Skeletal muscle tissue (tissue), 4 donors: Measurements from ENCODE around the gene TENM3. TPM values are rescaled to one million over a fixed set of nuclear protein-coding genes. Genes with fewer than 3 reads are reported as not detected.

ENCODE experiments used
- H3K27ac ChIP-seq: one replicate; pipeline ENCODE4 v1.7.0; 2013; ENCODE audit warnings: mild to moderate bottlenecking, low read depth, low read length, inconsistent platforms
- H3K27me3 ChIP-seq, 3 donors: one replicate each; pipeline ENCODE4 v1.7.0; 2013; ENCODE audit warnings: low read length in 3 of 3; ENCODE audit not compliant: control insufficient read depth in 3 of 3, insufficient read depth in 3 of 3
- H3K36me3 ChIP-seq, 3 donors: one replicate each; pipeline ENCODE4 v1.7.0; 2013; ENCODE audit warnings: low read length in 3 of 3; ENCODE audit not compliant: control insufficient read depth in 3 of 3, insufficient read depth in 3 of 3
- H3K4me1 ChIP-seq, 3 donors: one replicate each; pipeline ENCODE4 v1.7.0; 2013; ENCODE audit warnings: low read length in 3 of 3, mild to moderate bottlenecking in 3 of 3; ENCODE audit not compliant: control insufficient read depth in 3 of 3, insufficient read depth in 3 of 3
- H3K4me3 ChIP-seq, 3 donors: one replicate each; pipeline ENCODE4 v1.7.0; 2013; ENCODE audit warnings: low read length in 3 of 3
- H3K9ac ChIP-seq, 3 donors: one replicate each; pipeline ENCODE4 v1.7.0; 2013; ENCODE audit warnings: low read length in 3 of 3, mild to moderate bottlenecking in 3 of 3, moderate library complexity in 2 of 3, low read depth in 1 of 3
- H3K9me3 ChIP-seq, 3 donors: one replicate each; pipeline ENCODE4 v1.7.0; 2013; ENCODE audit warnings: low read length in 3 of 3; ENCODE audit not compliant: control insufficient read depth in 3 of 3
- total RNA-seq: library from RNA; depleted of rRNA; stranded (reverse); fragments of >200 nt; gene quantifications from one replicate; pipeline ENCODE4 v1.2.3, GENCODE V29; 2014
- donor health status: Osteomylitis.

TENM3 gene
- total RNA-seq, 1 donor from 2014 or later: 29.7 TPM

- Histone ChIP-seq H3K27me3 (no peaks in the 10 kb centered on the region), H3K4me3 (no peak overlapping the region), H3K27ac (peak overlapping the region; percentile 18), H3K4me1 (peaks cover 0 to 8% (median 0%) of the 10 kb centered on the region in 3 donors), H3K9ac (no peak overlapping the region), H3K9me3 (no peaks in the 10 kb centered on the region), H3K36me3 (no peaks in the 10 kb centered on the region)
Measured at GRCh38 chr4:182208526-182209050, 34.6 kb upstream of the TENM3 start.

- no peaks in the 10 kb centered on the region for H3K27me3 ChIP-seq
- H3K4me3 ChIP-seq: peak overlapping the region in 1 of 3 donors; percentile 22
- no peaks in the 10 kb centered on the region for H3K9me3 ChIP-seq
- H3K9ac ChIP-seq: peak overlapping the region in 2 of 3 donors; percentile 19 to 33
- no peak overlapping the region for H3K27ac ChIP-seq
- no peaks in the 10 kb centered on the region for H3K36me3 ChIP-seq
- H3K4me1 ChIP-seq: peaks cover 0 to 5% (median 0%) of the 10 kb centered on the region in 3 donors
Measured at GRCh38 chr4:182212211-182212761, 30.9 kb upstream of the TENM3 start.

GRCh38 chr4:182213004-182213403, 30.2 kb upstream of the TENM3 start:
- Histone ChIP-seq H3K4me3 (no peak overlapping the region), H3K36me3 (no peaks in the 10 kb centered on the region), H3K4me1 (peaks cover 0 to 4% (median 0%) of the 10 kb centered on the region in 3 donors), H3K9me3 (no peaks in the 10 kb centered on the region), H3K27ac (no peak overlapping the region), H3K9ac (peak overlapping the region in 1 of 3 donors; percentile 19), H3K27me3 (no peaks in the 10 kb centered on the region)

GRCh38 chr4:182215148-182215547, 28.1 kb upstream of the TENM3 start:
- H3K27me3 ChIP-seq: no peaks in the 10 kb centered on the region
- no peak overlapping the region for H3K27ac ChIP-seq
- H3K9me3 ChIP-seq: no peaks in the 10 kb centered on the region
- H3K36me3 ChIP-seq: no peaks in the 10 kb centered on the region
- H3K4me1 ChIP-seq: peaks cover 0 to 2% (median 0%) of the 10 kb centered on the region in 3 donors
- no peak overlapping the region for H3K9ac ChIP-seq
- no peak overlapping the region for H3K4me3 ChIP-seq

GRCh38 chr4:182216005-182216404, 27.2 kb upstream of the TENM3 start:
- no peak overlapping the region for H3K9ac ChIP-seq
- H3K9me3 ChIP-seq: no peaks in the 10 kb centered on the region
- no peaks in the 10 kb centered on the region for H3K27me3 ChIP-seq
- H3K4me1 ChIP-seq: peaks cover 0 to 2% (median 0%) of the 10 kb centered on the region in 3 donors
- no peak overlapping the region for H3K4me3 ChIP-seq
- no peak overlapping the region for H3K27ac ChIP-seq
- no peaks in the 10 kb centered on the region for H3K36me3 ChIP-seq

- Histone ChIP-seq H3K4me1 (no peaks in the 10 kb centered on the region), H3K9me3 (no peaks in the 10 kb centered on the region), H3K27ac (no peak overlapping the region), H3K36me3 (no peaks in the 10 kb centered on the region), H3K4me3 (no peak overlapping the region), H3K27me3 (no peaks in the 10 kb centered on the region), H3K9ac (no peak overlapping the region)
Measured at GRCh38 chr4:182219411-182220056, 23.7 kb upstream of the TENM3 start.

GRCh38 chr4:182221987-182222386, 21.2 kb upstream of the TENM3 start:
- H3K36me3 ChIP-seq: no peaks in the 10 kb centered on the region
- H3K9me3 ChIP-seq: no peaks in the 10 kb centered on the region
- no peak overlapping the region for H3K27ac ChIP-seq
- H3K4me3 ChIP-seq: no peak overlapping the region
- H3K9ac ChIP-seq: no peak overlapping the region
- H3K4me1 ChIP-seq: no peaks in the 10 kb centered on the region
- no peaks in the 10 kb centered on the region for H3K27me3 ChIP-seq

- H3K36me3 ChIP-seq: no peaks in the 10 kb centered on the region
- H3K27ac ChIP-seq: no peak overlapping the region
- no peak overlapping the region for H3K4me3 ChIP-seq
- H3K4me1 ChIP-seq: no peaks in the 10 kb centered on the region
- no peaks in the 10 kb centered on the region for H3K9me3 ChIP-seq
- no peaks in the 10 kb centered on the region for H3K27me3 ChIP-seq
- H3K9ac ChIP-seq: no peak overlapping the region
Measured at GRCh38 chr4:182222766-182223165, 20.4 kb upstream of the TENM3 start.

- no peak overlapping the region for H3K9ac ChIP-seq
- no peak overlapping the region for H3K4me3 ChIP-seq
- no peaks in the 10 kb centered on the region for H3K9me3 ChIP-seq
- no peaks in the 10 kb centered on the region for H3K36me3 ChIP-seq
- H3K27ac ChIP-seq: no peak overlapping the region
- no peaks in the 10 kb centered on the region for H3K4me1 ChIP-seq
- H3K27me3 ChIP-seq: no peaks in the 10 kb centered on the region
Measured at GRCh38 chr4:182223708-182224107, 19.5 kb upstream of the TENM3 start.

GRCh38 chr4:182224192-182224850, 18.9 kb upstream of the TENM3 start:
- Histone ChIP-seq H3K27me3 (no peaks in the 10 kb centered on the region), H3K36me3 (no peaks in the 10 kb centered on the region), H3K27ac (no peak overlapping the region), H3K4me1 (no peaks in the 10 kb centered on the region), H3K9ac (no peak overlapping the region), H3K4me3 (no peak overlapping the region), H3K9me3 (no peaks in the 10 kb centered on the region)
